Activated CD8-positive, alpha-beta memory T cell treated with anti-CD3 and anti-CD28 coated beads, Interleukin-2, amount 50 U/mL, for 24 hours (primary cell): ENCODE results near the gene PRKCE.

ENCODE experiments used
- DNase-seq: peaks from one replicate; pipeline ENCODE4 v3.0.0-alpha.2; 2020; ENCODE audit errors: extremely low read depth

PRKCE gene

DNA sequence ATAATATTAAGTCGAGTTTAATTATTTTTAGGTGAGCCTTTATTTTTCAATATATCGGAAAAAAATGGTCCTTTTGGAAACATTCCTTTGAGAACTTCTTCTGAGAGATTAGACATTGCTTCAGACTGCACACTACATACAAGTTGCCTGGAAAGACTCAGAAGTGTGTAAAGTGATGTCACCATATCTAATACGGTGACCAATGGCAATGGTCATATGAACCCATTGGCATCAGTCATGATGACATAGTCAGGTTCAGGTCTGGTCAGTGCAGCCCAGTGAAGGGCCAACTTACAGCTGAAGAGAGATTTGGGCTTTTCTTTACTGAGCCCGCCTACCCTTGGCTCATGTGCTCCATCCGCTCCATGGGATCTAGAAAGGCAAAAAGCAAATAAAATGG is 362.3 kb downstream of the PRKCE start:
- no peak for DNase-seq

DNA sequence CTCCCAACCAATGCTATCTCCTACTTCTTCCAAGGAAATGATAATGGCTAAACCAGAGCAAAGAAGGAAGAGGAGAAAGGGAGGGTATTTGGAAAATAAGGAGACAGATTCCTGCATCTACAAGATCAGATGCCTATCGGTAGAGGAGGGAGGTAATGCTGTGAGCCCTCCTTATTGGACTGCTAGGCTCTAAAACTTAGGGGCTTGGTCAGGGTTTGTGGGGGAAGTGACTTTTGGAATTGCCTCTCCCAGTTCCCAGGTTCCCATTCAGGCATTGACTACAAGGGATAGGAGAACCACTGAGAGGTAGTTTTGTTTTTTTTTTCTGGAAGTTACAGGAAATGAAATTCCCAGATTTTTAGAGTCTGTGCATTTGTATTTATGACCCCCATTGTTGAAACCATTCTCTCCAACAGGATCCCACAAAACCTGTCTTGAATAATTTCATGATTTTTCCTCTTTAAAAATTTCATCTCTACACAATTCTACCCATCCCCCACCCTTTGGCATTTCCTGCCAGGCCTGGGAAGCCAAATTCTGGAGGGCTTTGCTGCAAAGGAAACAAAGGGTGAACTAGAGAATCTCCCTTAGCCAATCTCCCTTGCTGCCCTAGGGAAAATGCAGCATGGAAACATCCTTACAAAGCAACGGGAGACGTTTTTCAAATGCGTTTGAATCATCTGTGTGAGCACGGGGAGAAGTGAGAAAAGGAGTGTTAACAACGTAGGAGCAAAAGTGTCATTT is 363.6 kb downstream of the PRKCE start:
- no peak for DNase-seq

DNA sequence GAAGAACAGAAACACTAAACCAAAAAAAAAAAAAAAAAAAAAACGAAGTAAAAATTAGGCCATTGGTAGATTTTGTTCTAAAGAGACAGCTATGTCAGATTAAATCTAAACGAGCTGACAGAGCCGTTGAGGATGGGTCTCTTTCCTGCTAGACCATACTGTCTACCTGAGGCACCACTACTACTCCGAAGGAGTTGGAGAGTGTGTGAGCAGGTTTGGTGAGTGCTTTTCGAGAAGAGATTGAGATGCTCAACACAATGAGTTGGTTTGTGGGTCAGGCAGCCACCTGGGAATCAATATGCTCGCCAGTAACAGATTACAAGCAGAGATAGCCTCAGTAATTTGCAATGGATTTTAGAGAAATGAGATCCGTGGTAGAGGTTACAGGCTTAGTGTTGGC is 364.2 kb downstream of the PRKCE start:
- no peak for DNase-seq

DNA sequence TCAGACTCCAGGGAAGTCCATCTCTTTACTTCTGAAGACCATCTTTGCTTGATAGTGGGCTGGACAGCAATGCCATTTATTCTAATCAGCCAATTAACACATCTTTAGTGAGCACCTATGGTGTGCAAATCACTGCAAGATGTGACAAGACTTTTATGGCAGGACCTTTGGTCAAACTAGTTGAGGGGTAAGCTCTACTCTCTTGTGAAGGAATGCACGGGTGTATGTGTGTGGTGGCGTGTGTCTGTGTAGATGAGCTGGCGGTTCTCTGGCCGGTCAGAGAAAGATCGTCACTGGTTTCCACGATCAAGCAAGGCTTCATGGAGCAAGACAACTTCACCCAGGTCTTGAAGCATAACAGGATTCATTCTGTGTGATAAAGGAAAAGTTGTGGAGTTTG is 364.6 kb downstream of the PRKCE start:
- no peak for DNase-seq

DNA sequence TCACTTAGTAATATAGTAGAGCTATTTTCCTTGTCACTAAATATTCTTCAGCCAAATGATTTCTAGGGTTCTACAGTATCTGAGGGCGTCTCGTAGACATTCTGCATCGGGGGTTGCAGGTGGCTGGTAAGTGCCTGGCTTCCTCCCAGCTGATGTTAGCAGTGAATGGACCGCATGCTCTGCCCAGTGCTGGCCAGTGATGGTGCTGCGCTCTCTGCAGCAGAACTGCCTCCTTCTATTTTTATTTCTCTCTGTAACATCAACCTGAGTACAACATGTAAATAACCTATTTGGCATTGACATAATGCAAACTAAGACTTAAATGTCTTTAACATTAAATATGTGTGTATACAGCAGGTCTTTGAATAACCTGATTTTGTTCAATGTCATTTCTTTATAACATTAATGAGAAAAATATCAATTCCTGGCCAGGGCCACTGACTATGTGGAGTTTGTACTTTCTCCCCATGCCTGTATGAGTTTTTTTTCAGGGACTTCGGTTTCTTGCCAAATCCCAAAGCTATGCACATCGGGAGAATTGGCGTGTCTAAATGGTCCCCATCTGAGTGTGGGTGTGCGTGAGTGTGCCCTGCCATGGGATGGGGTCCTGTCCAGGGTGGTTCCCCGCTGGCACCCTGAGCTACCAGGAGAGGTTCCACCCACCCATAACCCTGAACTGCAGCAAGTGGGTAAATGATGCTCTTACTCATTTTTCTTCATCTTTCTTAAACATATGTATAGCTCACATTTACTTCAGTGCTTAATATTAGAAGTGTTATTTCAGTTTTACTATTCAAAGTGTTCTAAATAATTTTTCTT is 367.5 kb downstream of the PRKCE start:
- DNase-seq, result no peak

DNA sequence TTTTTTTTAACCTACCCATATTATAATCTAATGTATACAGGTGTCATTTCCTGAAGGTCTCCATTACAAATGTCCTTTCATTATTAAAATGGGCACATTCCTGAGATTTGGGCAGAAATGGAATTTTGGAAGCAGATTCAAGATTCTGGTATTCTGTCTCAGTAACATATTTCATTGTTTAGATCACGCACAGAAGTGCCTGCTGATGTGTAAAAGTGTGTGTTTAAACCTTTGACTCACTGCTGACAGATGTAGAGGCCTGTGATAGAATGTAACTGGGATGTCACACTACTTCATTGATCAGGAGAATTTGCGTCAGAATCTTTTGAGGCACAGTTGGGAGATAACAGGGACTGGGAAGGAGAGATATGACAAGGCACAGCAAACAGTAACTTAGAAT is 368.9 kb downstream of the PRKCE start:
- DNase-seq, result no peak

DNA sequence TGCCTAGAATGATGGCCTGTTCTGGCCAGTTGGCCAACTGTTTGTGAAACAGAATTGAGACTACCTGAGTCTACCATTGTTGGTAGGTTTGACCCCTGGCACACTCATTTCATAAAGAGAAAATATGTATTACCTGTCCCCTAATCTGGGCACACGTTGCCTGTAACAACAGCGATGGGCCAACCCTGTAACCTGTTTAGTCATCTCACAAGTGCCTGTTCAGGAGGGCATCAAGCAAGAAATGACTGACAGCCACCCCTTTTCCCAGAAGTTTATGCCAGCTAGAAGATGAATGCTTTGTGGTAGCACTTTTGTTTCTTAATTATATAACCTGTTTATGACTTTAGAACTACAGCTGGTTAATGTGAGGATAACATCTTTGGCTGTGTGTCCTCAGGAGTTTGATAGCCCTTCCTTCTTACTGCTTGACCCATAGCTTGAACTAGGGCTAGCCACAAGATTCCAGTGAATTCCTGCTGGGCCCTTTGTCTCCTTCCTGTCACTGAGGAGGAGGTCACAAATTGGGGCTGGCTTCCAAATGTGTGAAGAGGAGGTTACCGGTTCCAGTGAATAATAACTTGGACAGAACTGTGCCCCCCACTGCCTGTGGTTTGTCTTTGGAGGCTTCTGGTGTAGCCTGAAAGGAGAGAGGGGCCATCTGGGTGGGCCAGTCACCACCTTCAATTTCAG is 371.8 kb downstream of the PRKCE start:
- no peak for DNase-seq

DNA sequence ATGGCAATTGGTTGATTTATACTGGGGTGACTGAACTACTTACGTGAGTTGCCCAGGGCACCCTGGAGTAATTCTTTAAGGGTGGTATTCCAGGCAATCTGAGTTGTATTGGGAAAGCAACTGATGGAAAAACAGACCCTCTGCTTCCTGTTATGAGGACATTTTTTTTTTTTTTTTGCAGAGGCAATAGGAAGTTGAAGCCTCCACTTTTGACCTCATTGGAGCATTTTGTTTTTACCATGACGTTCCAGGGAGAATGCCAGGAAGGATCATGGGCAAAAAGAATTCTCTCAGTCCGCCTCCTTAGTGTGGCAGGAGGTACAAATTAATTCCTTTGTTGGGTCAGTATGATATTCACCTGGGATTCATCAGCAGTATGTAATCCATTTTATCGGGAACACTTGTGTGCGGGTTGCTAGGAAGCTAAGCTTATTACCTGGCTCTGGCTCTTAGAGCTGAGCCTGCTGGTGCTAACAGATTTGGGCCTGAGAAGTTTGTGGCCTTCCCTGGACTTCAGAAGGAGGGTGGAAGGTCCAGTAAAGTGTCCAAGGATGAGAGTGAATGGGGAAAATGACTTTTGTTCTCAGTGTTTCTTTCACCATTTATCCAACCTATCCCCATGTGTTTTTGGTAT is 372.8 kb downstream of the PRKCE start:
- DNase-seq, result no peak

DNA sequence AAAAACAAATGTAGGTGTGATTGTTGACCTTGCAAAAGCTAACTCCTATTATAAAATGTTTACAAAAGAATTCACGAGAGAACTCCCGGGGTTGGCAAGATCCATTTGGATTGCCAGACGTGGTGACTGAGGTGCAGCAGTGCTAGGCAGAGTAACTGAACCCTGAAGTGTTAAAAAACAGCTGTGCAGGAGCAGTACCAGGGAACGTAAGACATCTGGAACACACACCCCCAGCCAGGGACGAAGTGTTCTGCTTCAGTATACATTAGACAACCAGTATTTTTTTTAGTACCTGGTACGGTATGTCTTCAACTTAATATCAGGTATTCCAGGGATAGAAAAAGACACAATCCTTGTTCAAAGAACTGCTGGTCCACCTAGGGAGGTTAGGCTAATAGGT is 373.6 kb downstream of the PRKCE start:
- no peak for DNase-seq

DNA sequence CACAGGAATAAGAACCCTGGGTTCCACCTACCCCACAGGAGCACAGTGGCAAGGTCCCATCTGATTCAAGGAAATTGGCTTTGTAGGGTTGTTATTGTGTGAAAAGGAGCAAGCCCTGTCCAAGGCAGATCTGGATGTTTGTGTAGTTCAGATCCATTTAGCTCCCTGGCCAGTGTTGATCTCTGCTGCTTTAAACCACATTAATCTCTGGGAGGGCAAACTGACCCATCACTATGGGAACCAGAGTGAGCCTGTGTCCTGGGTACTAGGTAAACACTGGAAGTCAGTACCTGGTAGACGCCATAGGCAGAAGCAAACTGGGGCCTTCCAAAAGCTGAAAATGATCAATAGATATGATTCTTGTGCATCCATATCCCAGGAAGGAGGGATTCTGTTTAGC is 374.2 kb downstream of the PRKCE start:
- no peak for DNase-seq

DNA sequence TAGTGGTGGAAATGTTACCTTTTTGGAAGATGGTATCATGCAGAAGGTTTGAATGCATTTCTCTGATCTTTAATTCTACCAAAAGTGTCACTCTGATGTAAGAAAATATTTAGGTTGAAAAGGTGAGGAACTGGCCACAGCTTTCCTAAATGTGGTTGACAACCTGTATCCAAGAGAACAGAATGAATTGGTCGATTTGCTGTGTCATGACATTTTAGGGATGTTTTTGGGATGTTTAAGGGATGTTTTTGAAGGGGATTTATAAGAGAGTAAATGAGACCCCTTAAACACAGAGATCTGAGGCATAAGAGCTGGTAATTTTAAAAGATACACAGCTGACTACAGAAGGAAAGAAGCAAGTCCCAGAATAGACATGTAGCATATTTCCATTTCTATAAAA is 375.0 kb downstream of the PRKCE start:
- DNase-seq, result no peak

DNA sequence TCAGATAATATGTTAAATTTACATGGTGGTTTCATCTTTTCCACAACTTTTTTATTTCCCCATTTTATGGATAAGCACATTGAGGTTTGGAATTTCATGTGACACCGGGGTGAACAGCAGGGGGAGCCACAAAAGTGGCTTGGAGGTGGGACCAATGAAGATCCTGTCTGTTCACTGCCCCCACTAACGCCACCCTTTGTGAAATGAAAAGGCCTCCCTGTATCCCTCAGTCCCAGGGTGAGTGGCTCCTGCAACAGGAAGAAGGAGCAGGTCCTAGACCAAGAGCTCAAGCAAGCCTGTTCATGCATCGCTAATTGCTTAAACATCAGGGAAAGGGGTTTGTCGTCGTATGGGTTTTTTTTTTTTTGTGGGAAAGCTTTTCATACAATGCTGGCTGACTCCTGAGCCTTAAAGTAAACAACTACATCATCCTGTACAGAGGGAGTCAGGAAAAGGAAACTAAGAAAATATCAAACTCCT is 377.9 kb downstream of the PRKCE start:
- no peak for DNase-seq

DNA sequence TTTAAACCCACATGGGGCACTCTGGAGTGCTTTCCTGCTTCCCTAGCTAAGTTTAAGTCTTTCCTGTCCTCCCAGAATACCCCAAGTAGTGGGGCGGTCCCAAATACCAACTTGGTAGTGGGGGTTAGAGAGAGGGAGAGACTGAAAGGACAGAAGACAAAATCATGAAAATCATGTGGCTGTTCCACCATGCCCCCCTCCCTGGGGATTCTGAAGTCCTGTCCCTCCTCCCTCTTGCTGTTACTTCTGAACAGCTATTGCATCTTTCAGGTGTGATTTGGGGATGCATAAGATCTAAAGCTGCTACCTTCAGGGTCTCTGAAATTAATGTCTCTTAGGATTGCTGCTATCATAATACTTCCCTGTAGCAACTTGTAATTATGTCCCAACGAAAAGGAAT is 378.9 kb downstream of the PRKCE start:
- no peak for DNase-seq

DNA sequence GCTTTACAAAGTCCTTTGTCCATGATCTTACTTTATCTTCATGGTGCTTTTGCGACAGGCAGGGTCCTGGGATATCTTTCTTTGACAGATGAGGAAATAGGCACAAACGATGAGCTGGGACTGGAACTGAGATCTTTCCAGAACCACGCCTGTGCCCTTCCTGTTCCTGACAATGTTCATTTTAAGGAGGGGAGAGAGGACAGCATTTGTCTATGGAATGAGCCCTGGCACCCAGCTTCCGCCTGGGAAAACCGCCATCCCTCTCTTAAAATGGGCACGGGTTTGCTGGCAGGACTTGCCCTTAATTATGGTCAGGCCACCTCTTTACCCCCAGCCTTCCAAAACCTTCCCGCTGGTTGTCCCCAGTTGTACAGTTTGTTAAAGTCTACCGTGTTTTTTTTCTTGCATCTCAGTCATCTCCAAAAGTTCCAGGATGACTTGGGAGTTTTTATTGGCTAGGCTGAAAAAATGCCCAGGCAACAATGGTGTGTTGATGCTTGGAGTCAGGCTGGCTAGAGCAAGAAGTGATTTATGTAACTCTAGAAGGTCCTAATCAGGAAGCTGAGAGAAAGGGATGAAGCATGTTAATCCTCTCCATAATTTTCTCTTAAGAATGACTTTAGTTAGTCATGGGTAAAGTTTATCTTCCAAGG is 380.8 kb downstream of the PRKCE start:
- DNase-seq, result no peak

DNA sequence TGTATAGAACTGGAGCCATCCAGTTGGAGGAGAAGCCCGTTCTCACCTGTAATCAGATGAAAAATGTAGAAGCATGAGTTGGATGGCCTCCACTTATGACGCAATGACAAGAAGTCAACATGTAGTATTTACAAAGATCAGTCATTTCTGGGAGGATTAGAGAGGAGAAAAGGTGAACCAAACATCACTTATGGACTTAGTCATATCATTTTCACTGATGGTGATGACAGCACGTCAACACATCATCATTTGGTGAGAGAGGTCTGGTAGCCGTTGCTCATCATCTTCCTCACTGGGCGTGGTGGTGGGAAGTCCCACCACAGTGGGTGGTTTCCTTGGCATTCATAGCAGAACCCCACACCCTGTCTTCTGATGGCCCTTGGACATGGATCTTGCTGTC is 381.5 kb downstream of the PRKCE start:
- DNase-seq, result no peak

DNA sequence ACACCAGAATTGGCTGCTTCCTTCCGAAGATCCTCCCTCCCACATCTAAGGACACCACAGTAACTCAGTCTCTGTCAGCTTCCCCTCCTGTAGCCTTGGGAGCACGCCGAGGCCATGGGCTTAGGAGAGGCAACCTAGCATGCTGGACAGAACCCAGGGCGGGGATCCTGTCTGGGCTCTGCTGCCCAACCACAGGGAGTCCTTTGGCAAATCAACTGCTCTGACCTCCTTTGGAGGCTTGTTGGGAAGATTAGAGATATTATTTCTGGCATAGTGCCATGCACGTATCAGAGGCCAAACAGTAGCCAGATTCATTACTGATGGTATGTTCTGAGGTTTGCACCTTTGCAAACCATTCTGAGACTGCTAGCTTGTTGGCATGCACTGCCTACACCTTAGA is 383.1 kb downstream of the PRKCE start:
- no peak for DNase-seq

DNA sequence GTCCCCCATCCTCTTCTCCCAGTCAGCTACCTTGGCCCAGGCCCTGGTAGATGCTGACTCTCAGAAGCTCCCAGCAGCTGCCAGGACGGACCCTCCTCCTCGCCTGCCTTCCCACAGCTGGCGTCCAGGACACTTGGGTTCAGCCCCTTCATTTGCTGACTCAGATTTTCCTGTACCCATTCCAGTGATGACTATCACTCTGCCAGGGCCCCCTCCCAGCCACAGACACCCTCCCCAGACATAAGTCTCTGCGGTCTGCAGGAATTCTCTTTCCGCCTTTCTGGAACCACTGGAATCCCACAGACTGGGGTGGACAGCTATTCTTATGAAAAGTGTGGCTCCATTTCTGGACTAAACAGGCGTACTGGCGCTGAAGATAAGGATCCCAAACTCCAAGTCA is 385.5 kb downstream of the PRKCE start:
- DNase-seq, result no peak

DNA sequence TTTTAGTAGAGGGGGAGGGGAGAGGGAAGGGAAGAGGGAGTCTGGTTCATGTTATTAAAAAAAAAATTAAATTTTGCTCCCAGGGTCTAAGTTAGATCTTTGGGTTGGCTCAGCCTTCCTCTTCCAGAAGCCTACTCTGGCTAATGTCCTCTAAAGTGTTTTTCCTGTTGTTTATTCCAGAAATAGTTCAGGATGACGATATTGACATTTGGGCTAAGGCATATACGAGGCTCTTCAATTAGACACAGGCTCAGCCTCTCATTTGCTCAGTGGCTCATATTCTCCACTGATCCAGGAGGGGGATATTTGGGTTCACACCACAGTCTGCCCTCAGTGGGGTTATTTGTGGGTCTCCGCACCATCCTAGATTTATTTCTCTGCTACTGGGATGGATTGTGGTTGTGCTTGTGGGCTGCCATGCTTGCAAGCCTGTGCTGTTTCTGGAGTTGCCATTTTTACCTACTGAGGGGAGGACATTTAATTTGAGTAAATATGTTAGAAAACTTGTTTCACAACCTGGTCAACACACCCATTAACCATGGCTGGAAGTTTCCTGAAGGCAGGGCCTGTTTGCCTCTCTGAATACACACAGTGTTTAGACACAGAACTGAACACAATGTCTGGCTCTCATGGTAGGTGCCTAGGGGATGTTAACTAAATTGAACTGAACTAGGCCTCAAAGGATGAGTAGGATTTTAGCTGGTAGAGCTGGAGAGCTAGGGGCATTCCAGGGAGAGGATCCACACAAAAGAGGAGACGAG is 388.2 kb downstream of the PRKCE start:
- no peak for DNase-seq

DNA sequence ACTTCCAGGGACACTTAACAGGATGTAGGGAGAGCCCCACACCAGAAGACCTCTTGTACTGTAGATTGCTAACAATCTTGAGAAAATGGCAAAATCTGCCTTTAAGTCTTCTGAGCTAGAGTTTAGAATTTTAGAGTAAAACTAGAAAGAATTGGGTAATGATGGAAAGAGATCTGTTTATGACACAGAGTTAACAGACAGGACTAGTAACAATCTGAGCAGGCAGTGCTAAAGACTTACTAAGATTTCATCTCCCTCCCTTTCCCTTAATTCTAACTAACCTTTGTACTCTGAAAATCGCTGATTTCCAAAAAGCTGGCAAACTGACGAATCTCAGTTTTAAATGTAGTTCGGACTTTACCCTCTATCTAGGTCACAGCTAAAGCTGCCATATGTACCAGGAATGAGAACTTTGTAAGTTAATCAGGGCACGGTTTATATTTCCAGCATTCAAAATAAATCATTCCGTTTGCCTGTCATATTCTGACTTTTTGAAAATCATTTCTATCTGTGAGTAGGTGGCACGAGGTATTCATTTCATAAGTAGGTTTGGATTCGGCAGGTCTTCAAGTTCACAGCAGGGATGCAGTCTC is 389.2 kb downstream of the PRKCE start:
- DNase-seq, result no peak

DNA sequence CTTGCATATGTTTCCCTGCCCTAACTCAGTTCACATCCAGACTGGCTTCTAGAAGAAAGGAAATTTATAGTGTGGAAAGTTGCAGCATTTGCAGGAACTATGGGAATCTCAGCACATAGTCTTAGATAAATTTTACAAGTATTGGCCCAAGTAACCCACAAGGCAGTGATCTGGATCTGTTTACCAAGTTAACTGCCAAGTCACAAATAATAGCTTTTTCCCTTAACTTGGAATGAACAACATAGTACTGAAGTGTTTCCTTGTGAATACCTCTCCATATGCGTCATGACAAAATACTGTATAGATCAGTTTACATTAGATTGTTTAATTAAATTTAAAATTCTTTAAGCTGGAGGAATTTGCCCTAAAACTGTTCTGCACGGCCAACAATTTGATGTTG is 390.0 kb downstream of the PRKCE start:
- no peak for DNase-seq

DNA sequence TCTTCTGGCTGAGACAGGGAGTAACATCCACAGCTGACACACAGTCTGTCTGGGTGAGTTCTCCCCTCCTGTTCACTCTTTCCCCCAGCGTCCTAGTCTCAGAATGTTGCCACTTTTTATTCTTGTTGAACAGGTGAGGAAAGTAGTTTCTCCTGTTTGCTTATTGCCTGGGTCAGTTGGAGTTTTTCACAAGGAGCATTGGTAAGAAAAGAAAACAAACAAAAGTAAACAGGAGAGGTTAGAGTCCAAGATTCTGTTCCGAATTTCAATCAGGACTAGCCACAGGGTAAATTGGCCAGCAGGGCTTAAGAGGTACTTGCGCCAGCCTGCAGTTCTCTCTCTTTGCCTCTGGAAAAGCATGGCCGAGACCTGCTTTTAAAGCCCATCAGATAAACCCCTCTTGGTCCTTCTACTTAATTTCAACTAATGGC is 390.7 kb downstream of the PRKCE start:
- DNase-seq, result no peak
